K562 (cell line): ENCODE measurements around the gene GEMIN4. TPM values are rescaled to one million over a fixed set of nuclear protein-coding genes. Genes with fewer than 3 reads are reported as not detected.

ENCODE experiments used
- CBX2 ChIP-seq: fragments of 200-600 bp; sonication (generic); IDR thresholded peaks from one replicate; pipeline ENCODE4 v1.6.1; 2012; ENCODE audit warnings: mild to moderate bottlenecking, low read length, inconsistent platforms; ENCODE audit not compliant: insufficient read depth, poor library complexity, severe bottlenecking
- ERF ChIP-seq: fragments of 450-650 bp; formaldehyde crosslinking; IDR thresholded peaks from 2 replicates; pipeline ENCODE4 v1.4.0; 2020; ENCODE audit warnings: mild to moderate bottlenecking, mixed read lengths
- HNRNPUL1 ChIP-seq: fragments of 200-400 bp; formaldehyde crosslinking; IDR thresholded peaks from 2 replicates; pipeline ENCODE4 v1.6.1; 2017; ENCODE audit warnings: low read length
- HSF4 ChIP-seq: fragments of 250-450 bp; sonication (Bioruptor Pico); IDR thresholded peaks from 2 replicates; pipeline ENCODE4 v2.1.2; 2022; ENCODE audit warnings: mild to moderate bottlenecking, moderate library complexity, borderline replicate concordance
- MAFF ChIP-seq: IDR thresholded peaks from 2 replicates; pipeline ENCODE4 v1.6.1; 2012; ENCODE audit warnings: low read length, improper control_type of control experiment
- MBD2 ChIP-seq: sonication (generic); IDR thresholded peaks from 2 replicates; pipeline ENCODE4 v1.6.1; 2016; ENCODE audit warnings: low read depth, borderline replicate concordance
- RHOXF2B ChIP-seq: fragments of 250-450 bp; sonication (Bioruptor Pico); conservative IDR thresholded peaks from 2 replicates; pipeline ENCODE4 v1.5.1; 2021
- TCFL5 ChIP-seq: fragments of 250-450 bp; sonication (Bioruptor Pico); conservative IDR thresholded peaks from 2 replicates; pipeline ENCODE4 v1.6.1; 2021; ENCODE audit warnings: mild to moderate bottlenecking, moderate library complexity, matching md5 sums
- ZNF282 ChIP-seq: sonication (generic); formaldehyde crosslinking; IDR thresholded peaks from 2 replicates; pipeline ENCODE4 v1.8.1; 2023; ENCODE audit warnings: missing genetic modification reagents
- ZNF644 ChIP-seq: fragments of 200-800 bp; sonication (Bioruptor generic); IDR thresholded peaks from 2 replicates; pipeline ENCODE4 v1.6.1; 2016; ENCODE audit warnings: low read depth, missing genetic modification characterization, missing compliant biosample characterization
- polyA plus RNA-seq, 8 experiments: library from polyadenylated mRNA; depleted of rRNA in 4 of 8; stranded (reverse) in 5 of 8; unstranded in 3 of 8; fragments of >200 nt; fragmentation: Nextera tagmentation in 2 of 8; fragmentation: Illumina TruSeq in 1 of 8; extraction: Ambion mirVana in 2 of 8; extraction: Trizol in 1 of 8; gene quantifications; 2 replicates each; pipeline versions ENCODE4 v1.2.1 to v1.2.3, GENCODE V29; 2011 to 2014; ENCODE audit warnings: inconsistent platforms in 1 of 8, missing spikeins in 1 of 8
- total RNA-seq, 7 experiments: library from RNA; depleted of rRNA in 6 of 7; stranded (reverse); fragments of >200 nt in 6 of 7; fragmentation: Illumina TruSeq in 2 of 7; extraction: Trizol in 2 of 7; gene quantifications; 2 replicates each; pipeline versions ENCODE4 v1.2.1 to v1.2.3, GENCODE V29; 2011 to 2021; ENCODE audit warnings: low replicate concordance in 1 of 7
- TF ChIP-seq, protein P1 (sequence below): sonication (generic); formaldehyde crosslinking; IDR thresholded peaks from 2 replicates; pipeline ENCODE4 v1.8.0; 2022; ENCODE audit warnings: missing genetic modification reagents, mild to moderate bottlenecking, borderline replicate concordance
- TF ChIP-seq, protein P2 (sequence below): sonication (generic); formaldehyde crosslinking; IDR thresholded peaks from 2 replicates; pipeline ENCODE4 v1.5.0; 2020; ENCODE audit warnings: missing genetic modification reagents
- TF ChIP-seq, protein P3 (sequence below), 2 experiments: fragments of 450-650 bp; IDR thresholded peaks; 2 replicates each; pipeline ENCODE4 v1.6.1; 2016; ENCODE audit warnings: mild to moderate bottlenecking in 2 of 2, borderline replicate concordance in 1 of 2, low read depth in 1 of 2, moderate library complexity in 1 of 2
- TF ChIP-seq, protein P4 (sequence below): fragments of 250-450 bp; sonication (Bioruptor Pico); IDR thresholded peaks from 2 replicates; pipeline ENCODE4 v1.8.0; 2021; ENCODE audit warnings: moderate library complexity, mild to moderate bottlenecking, inconsistent platforms

Gene GEMIN4
- total and polyA plus RNA-seq, 9 of the 15 experiments (the other 6 are each of a cell fraction or from before 2014, with no cell fraction given), result 1.8 to 42.5 (median 10.8) TPM

DNA sequence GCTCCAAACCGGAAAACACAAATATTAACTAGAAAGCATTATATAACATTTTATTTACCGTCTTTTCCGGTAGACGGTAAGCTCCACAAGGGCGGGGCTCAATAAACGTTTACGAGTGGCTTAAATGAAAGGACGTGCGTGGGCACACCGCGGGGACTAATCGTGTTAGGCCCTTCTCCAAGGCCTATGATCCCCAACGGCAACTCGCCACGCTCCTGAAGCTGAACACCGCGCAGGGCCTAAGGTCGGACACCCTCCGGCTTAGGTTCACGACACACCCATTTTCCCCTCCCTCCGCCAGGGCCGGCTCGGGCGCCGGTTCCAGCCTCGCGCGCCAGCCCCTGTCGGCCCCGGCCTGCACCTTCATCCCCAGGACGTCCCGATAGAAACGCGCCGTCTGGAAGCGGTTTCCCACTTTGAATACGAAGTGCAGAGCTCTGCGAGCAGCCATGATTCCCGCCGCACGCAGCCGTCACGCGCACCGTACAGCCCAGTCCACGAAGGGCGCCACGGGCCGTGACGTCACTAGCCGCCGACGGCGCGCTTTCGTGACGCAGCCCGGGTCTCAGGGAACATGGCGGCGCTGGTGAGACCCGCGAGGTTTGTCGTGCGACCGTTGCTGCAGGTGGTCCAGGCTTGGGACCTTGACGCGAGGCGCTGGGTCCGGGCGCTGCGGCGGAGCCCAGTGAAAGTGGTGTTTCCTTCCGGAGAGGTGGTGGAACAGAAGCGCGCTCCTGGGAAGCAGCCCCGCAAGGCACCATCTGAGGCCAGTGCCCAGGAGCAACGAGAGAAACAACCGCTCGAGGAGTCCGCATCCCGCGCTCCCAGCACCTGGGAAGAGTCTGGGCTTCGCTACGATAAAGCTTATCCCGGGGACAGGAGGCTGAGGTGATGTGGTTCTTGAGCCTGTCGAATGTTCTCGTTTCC, 30.0 kb upstream of the GEMIN4 start, which contains the start of the genes GLOD4 and MRM3 (continued):
- TF ChIP-seq, protein P1, sequence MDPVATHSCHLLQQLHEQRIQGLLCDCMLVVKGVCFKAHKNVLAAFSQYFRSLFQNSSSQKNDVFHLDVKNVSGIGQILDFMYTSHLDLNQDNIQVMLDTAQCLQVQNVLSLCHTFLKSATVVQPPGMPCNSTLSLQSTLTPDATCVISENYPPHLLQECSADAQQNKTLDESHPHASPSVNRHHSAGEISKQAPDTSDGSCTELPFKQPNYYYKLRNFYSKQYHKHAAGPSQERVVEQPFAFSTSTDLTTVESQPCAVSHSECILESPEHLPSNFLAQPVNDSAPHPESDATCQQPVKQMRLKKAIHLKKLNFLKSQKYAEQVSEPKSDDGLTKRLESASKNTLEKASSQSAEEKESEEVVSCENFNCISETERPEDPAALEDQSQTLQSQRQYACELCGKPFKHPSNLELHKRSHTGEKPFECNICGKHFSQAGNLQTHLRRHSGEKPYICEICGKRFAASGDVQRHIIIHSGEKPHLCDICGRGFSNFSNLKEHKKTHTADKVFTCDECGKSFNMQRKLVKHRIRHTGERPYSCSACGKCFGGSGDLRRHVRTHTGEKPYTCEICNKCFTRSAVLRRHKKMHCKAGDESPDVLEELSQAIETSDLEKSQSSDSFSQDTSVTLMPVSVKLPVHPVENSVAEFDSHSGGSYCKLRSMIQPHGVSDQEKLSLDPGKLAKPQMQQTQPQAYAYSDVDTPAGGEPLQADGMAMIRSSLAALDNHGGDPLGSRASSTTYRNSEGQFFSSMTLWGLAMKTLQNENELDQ (CRISPR knock-in tag), result no peak
- TF ChIP-seq, protein P2, sequence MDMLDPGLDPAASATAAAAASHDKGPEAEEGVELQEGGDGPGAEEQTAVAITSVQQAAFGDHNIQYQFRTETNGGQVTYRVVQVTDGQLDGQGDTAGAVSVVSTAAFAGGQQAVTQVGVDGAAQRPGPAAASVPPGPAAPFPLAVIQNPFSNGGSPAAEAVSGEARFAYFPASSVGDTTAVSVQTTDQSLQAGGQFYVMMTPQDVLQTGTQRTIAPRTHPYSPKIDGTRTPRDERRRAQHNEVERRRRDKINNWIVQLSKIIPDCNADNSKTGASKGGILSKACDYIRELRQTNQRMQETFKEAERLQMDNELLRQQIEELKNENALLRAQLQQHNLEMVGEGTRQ (CRISPR knock-in tag), result 0 out of 2 replicates have a peak, but pooled peaks have one; percentile 35
- TF ChIP-seq RHOXF2B (CRISPR knock-in tag) (no peak), ERF (CRISPR knock-in tag) (no peak), ZNF282 (CRISPR knock-in tag) (no peak), HSF4 (CRISPR knock-in tag) (no peak), ZNF644 (tag) (no peak), HNRNPUL1 (no peak), TCFL5 (CRISPR knock-in tag) (no peak), MAFF (no peak), CBX2 (no peak), MBD2 (peak; percentile 61; the same call in 1 of the 2 replicates)
- TF ChIP-seq, protein P3, sequence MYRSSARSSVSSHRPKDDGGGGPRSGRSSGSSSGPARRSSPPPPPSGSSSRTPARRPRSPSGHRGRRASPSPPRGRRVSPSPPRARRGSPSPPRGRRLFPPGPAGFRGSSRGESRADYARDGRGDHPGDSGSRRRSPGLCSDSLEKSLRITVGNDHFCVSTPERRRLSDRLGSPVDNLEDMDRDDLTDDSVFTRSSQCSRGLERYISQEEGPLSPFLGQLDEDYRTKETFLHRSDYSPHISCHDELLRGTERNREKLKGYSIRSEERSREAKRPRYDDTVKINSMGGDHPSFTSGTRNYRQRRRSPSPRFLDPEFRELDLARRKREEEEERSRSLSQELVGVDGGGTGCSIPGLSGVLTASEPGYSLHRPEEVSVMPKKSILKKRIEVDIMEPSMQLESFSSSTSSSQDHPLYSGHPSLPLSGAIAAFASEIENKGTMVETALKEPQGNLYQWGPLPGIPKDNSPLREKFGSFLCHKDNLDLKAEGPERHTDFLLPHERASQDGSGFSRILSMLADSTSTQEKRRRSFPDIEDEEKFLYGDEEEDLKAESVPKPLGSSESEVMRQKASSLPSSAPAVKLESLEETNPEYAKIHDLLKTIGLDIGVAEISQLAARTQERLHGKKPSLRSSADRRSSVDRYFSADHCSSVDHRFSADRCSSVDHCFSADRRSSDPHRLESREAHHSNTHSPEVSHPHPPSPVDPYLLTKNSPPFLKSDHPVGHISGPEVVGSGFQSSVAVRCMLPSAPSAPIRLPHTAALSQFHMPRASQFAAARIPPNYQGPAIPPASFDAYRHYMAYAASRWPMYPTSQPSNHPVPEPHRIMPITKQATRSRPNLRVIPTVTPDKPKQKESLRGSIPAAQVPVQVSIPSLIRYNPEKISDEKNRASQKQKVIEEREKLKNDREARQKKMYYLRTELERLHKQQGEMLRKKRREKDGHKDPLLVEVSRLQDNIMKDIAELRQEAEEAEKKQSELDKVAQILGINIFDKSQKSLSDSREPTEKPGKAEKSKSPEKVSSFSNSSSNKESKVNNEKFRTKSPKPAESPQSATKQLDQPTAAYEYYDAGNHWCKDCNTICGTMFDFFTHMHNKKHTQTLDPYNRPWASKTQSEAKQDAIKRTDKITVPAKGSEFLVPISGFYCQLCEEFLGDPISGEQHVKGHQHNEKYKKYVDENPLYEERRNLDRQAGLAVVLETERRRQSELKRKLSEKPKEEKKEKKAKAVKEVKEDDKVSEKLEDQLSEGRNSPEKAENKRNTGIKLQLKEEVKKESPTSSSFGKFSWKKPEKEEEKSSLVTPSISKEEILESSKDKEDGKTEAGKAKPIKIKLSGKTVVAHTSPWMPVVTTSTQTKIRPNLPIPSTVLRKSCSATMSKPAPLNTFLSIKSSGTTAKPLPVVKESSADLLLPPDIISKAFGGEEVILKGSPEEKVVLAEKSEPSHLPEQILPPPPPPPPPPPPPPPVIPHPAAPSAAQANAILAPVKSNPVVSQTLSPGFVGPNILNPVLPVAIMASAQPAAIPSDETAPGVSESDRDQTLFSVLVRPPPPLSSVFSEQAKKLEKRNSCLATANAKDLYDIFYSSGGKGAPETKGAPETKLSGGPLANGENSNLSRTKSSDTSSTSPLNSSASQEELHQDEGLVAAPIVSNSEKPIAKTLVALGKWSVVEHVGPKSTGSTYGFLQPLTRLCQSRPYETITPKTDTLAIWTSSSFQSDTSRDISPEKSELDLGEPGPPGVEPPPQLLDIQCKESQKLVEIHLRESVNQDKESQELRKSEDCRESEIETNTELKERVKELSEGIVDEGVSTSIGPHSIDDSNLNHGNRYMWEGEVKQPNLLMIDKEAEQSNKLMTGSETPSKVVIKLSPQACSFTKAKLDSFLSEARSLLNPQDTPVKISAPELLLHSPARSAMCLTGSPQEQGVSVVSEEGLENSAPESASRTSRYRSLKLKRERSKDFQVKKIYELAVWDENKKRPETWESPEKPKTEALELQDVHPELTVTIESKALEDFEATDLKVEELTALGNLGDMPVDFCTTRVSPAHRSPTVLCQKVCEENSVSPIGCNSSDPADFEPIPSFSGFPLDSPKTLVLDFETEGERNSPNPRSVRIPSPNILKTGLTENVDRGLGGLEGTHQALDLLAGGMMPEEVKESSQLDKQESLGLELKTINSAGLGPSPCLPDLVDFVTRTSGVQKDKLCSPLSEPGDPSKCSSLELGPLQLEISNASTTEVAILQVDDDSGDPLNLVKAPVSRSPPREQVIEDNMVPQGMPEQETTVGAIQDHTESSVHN (IDR thresholded peaks at IDR 0.05; ENCODE audit: borderline replicate concordance in 1 of 2, low read depth in 1 of 2), result no peak
- TF ChIP-seq, protein P4, sequence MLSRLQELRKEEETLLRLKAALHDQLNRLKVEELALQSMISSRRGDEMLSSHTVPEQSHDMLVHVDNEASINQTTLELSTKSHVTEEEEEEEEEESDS (CRISPR knock-in tag), result no peak
